GM12873 (cell line): Measurements from ENCODE around the gene ZG16.

Experiments used
- TF ChIP-seq, protein P1 (sequence below): IDR thresholded peaks from 2 replicates; pipeline ENCODE4 v1.5.1; 2012; ENCODE audit warnings: low read depth, mild to moderate bottlenecking, moderate library complexity, low read length, control low read depth; ENCODE audit not compliant: insufficient read depth; ENCODE audit errors: missing control alignments

The ZG16 gene

GRCh38 chr16:29831490-29831889 is 53.4 kb downstream of the ZG16 start:
- TF ChIP-seq, protein P1, sequence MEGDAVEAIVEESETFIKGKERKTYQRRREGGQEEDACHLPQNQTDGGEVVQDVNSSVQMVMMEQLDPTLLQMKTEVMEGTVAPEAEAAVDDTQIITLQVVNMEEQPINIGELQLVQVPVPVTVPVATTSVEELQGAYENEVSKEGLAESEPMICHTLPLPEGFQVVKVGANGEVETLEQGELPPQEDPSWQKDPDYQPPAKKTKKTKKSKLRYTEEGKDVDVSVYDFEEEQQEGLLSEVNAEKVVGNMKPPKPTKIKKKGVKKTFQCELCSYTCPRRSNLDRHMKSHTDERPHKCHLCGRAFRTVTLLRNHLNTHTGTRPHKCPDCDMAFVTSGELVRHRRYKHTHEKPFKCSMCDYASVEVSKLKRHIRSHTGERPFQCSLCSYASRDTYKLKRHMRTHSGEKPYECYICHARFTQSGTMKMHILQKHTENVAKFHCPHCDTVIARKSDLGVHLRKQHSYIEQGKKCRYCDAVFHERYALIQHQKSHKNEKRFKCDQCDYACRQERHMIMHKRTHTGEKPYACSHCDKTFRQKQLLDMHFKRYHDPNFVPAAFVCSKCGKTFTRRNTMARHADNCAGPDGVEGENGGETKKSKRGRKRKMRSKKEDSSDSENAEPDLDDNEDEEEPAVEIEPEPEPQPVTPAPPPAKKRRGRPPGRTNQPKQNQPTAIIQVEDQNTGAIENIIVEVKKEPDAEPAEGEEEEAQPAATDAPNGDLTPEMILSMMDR = no peak
